Ovary (tissue), 9 donors: Measurements from ENCODE around the gene RTTN. TPM values are rescaled to one million over a fixed set of nuclear protein-coding genes. Genes with fewer than 3 reads are reported as not detected.

Source experiments
- DNase-seq, 5 donors: peaks; one replicate each; pipeline ENCODE4 v3.0.0-alpha.2; 2019 to 2020
- H3K27ac ChIP-seq, 2 donors: fragments of 200-600 bp; one replicate each; pipeline versions ENCODE4 v1.5.1 to v1.8.0; 2019 to 2022
- H3K27me3 ChIP-seq: fragments of 200-600 bp; one replicate; pipeline ENCODE4 v1.8.0; 2022
- H3K36me3 ChIP-seq: fragments of 200-600 bp; sonication (generic); one replicate; pipeline ENCODE4 v1.5.1; 2019
- H3K4me1 ChIP-seq: one replicate; pipeline ENCODE4 v1.8.1; 2013; ENCODE audit warnings: mild to moderate bottlenecking, moderate library complexity; ENCODE audit not compliant: insufficient read depth
- H3K4me3 ChIP-seq: fragments of 200-600 bp; sonication (generic); one replicate; pipeline ENCODE4 v1.5.1; 2017
- H3K9me3 ChIP-seq, 2 donors: fragments of 200-600 bp in 1 of 2; sonication (generic) in 1 of 2; one replicate each; pipeline versions ENCODE4 v1.5.1 to v1.8.1; 2013 to 2019; ENCODE audit warnings: mild to moderate bottlenecking in 1 of 2, moderate library complexity in 1 of 2
- CTCF ChIP-seq, 3 donors: fragments of 450-650 bp in 2 of 3; fragments of 200-600 bp in 1 of 3; IDR thresholded peaks; one replicate each; pipeline versions ENCODE4 v1.5.1 to v1.8.0; 2016 to 2022; ENCODE audit warnings: antibody characterized with exemption in 3 of 3, mild to moderate bottlenecking in 1 of 3
- EP300 ChIP-seq: sonication (generic); formaldehyde crosslinking; IDR thresholded peaks from one replicate; pipeline ENCODE4 v1.6.1; 2017; ENCODE audit warnings: antibody characterized with exemption
- POLR2A ChIP-seq: fragments of 450-650 bp; IDR thresholded peaks from one replicate; pipeline ENCODE4 v1.6.1; 2017; ENCODE audit warnings: antibody characterized with exemption, mild to moderate bottlenecking, moderate library complexity
- WGBS, 3 donors: extraction: QIAGEN DNeasy Blood & Tissue Kit in 1 of 3; methylation state at CpG; one replicate each; pipeline versions ENCODE4 v1.1.5 to v1.1.7; 2013 to 2017; 5-methylcytosine and 5-hydroxymethylcytosine counted together
- intact Hi-C, 4 donors: fragments of 100-400 bp; cut with DNase I; formaldehyde crosslinking; loops; one replicate each; pipeline versions ENCODE4 v1.11.0 to v1.15.1; 2022 to 2023
- polyA plus RNA-seq, 2 donors: library from polyadenylated mRNA; stranded (reverse); fragments of 200-250 nt in 1 of 2; fragments of 350-450 nt in 1 of 2; fragmentation: Illumina TruSeq in 1 of 2; extraction: RNeasy Lipid Tissue Mini Kit (QIAGEN cat#74804) in 1 of 2; gene quantifications; one replicate each; pipeline ENCODE4 v1.2.3, GENCODE V29; 2013 to 2014
- total RNA-seq, 7 donors: library from RNA; depleted of rRNA in 2 of 7; stranded (reverse); fragments of >200 nt in 2 of 7; fragmentation: NEBNext Ultra II Directional in 3 of 7; extraction: Animal tissue kit (Norgen Biotek cat#: 25700) in 3 of 7; gene quantifications; one replicate each; pipeline versions ENCODE4 v1.1.0 to v1.2.4, GENCODE V29; 2016 to 2023
- donor health status: DM: no; HTN: no; CAD: no; lungs with moderate emphysema.
- donor health status: DM: no; HTN: no; CAD: no.
- donor health status: Bipolar disorder and iron deficiency.
- donor health status: DM: yes; HTN: yes; CAD: no.
- donor health status: DM: no; HTN: no; CAD: no.
- donor health status: DM: yes; HTN: yes; CAD: no.

The RTTN gene
- total and polyA plus RNA-seq, 9 donors: 6.2 to 22.4 (median 14.9) TPM

- no peak for DNase-seq
- no peaks in the 10 kb centered on the region for H3K27me3 ChIP-seq
- H3K4me1 ChIP-seq: no peaks in the 10 kb centered on the region
- no peak overlapping the region for H3K4me3 ChIP-seq
- H3K9me3 ChIP-seq: no peaks in the 10 kb centered on the region
- WGBS, 3 donors: 53 to 84% (median 62%) methylated on average over 2 of the region's 2 CpGs
- H3K27ac ChIP-seq: no peak overlapping the region
- H3K36me3 ChIP-seq: no peaks in the 10 kb centered on the region
- intact Hi-C loops: no loop called here
- TF ChIP-seq EP300 (no peak), POLR2A (no peak), CTCF (IDR thresholded peaks at IDR 0.05) (no peak)
Observed at GRCh38 chr18:70216788-70217187, 11.3 kb upstream of the RTTN start.

- no peaks in the 10 kb centered on the region for H3K4me1 ChIP-seq
- TF ChIP-seq CTCF (IDR thresholded peaks at IDR 0.05) (no peak), POLR2A (no peak), EP300 (no peak)
- no peak for DNase-seq
- H3K9me3 ChIP-seq: no peaks in the 10 kb centered on the region
- intact Hi-C loops: loop anchor here in 2 of 4 donors (5.0 to 10.0 kb wide), 2 partner anchors 80 to 228 kb away; partner anchors contain the start of gene SOCS6 (in 1 of the 2)
- H3K27me3 ChIP-seq: no peaks in the 10 kb centered on the region
- H3K36me3 ChIP-seq: no peaks in the 10 kb centered on the region
- H3K27ac ChIP-seq: no peak overlapping the region
- 86 to 93% (median 88%) methylated on average over 4 of the region's 4 CpGs for WGBS, 3 donors
- H3K4me3 ChIP-seq: no peak overlapping the region
Observed at GRCh38 chr18:70207181-70207580, 1.7 kb upstream of the RTTN start.

GRCh38 chr18:70200286-70200685 lies 5.2 kb downstream of the RTTN start:
- intact Hi-C loops: loop anchor here in 1 of 4 donors (10.0 kb wide), 1 partner anchor 235 kb away; no protein-coding TSS in a partner anchor
- Histone ChIP-seq H3K4me3 (no peak overlapping the region), H3K36me3 (no peaks in the 10 kb centered on the region), H3K27me3 (no peaks in the 10 kb centered on the region), H3K27ac (no peak overlapping the region), H3K9me3 (no peaks in the 10 kb centered on the region), H3K4me1 (no peaks in the 10 kb centered on the region)
- no peak for DNase-seq
- 0 to 30% (median 0%) methylated on average over 1 of the region's 1 CpG for WGBS, 3 donors
- TF ChIP-seq CTCF (IDR thresholded peaks at IDR 0.05) (no peak), EP300 (no peak), POLR2A (no peak)

GRCh38 chr18:70197844-70198243 lies 7.6 kb downstream of the RTTN start:
- no peaks in the 10 kb centered on the region for H3K4me1 ChIP-seq
- H3K27me3 ChIP-seq: no peaks in the 10 kb centered on the region
- no peak for DNase-seq
- H3K9me3 ChIP-seq: no peaks in the 10 kb centered on the region
- H3K27ac ChIP-seq: no peak overlapping the region
- H3K36me3 ChIP-seq: no peaks in the 10 kb centered on the region
- intact Hi-C loops: loop anchor here in 2 of 4 donors (10.0 kb wide), 1 partner anchor 257 kb away; no protein-coding TSS in a partner anchor
- no peak for TF ChIP-seq EP300
- TF ChIP-seq POLR2A: no peak
- TF ChIP-seq CTCF (IDR thresholded peaks at IDR 0.05): no peak
- H3K4me3 ChIP-seq: no peak overlapping the region
- WGBS, 3 donors: 41 to 45% (median 42%) methylated on average over 3 of the region's 3 CpGs
